HUES64 (cell line): ENCODE measurements around the gene GPN3.

Experiments
- H3K27ac ChIP-seq: 2 replicates; pipeline ENCODE4 v1.7.0; 2013; ENCODE audit warnings: low read depth, low read length, inconsistent platforms
- H3K27me3 ChIP-seq: 2 replicates; pipeline ENCODE4 v1.6.1; 2013; ENCODE audit warnings: mild to moderate bottlenecking, low read length; ENCODE audit not compliant: insufficient read depth
- H3K36me3 ChIP-seq: 2 replicates; pipeline ENCODE4 v1.6.1; 2013; ENCODE audit warnings: mild to moderate bottlenecking, low read length; ENCODE audit not compliant: insufficient read depth
- H3K4me1 ChIP-seq: 2 replicates; pipeline ENCODE4 v1.6.1; 2013; ENCODE audit warnings: mild to moderate bottlenecking, low read length, moderate library complexity; ENCODE audit not compliant: insufficient read depth
- H3K4me3 ChIP-seq: 2 replicates; pipeline ENCODE4 v1.5.1; 2013; ENCODE audit warnings: mild to moderate bottlenecking, low read length, moderate library complexity
- H3K9ac ChIP-seq: 2 replicates; pipeline ENCODE4 v1.6.1; 2013; ENCODE audit warnings: mild to moderate bottlenecking, low read depth, low read length
- H3K9me3 ChIP-seq: 2 replicates; pipeline ENCODE4 v1.6.1; 2013; ENCODE audit warnings: low read depth, low read length; ENCODE audit not compliant: insufficient read depth
- WGBS: fragments of 150-250, 120-280 bp; methylation state at CpG from one replicate; pipeline ENCODE4 v1.1.7; 2013; ENCODE audit warnings: missing lambda C conversion rate; 5-methylcytosine and 5-hydroxymethylcytosine counted together

GPN3 gene

DNA sequence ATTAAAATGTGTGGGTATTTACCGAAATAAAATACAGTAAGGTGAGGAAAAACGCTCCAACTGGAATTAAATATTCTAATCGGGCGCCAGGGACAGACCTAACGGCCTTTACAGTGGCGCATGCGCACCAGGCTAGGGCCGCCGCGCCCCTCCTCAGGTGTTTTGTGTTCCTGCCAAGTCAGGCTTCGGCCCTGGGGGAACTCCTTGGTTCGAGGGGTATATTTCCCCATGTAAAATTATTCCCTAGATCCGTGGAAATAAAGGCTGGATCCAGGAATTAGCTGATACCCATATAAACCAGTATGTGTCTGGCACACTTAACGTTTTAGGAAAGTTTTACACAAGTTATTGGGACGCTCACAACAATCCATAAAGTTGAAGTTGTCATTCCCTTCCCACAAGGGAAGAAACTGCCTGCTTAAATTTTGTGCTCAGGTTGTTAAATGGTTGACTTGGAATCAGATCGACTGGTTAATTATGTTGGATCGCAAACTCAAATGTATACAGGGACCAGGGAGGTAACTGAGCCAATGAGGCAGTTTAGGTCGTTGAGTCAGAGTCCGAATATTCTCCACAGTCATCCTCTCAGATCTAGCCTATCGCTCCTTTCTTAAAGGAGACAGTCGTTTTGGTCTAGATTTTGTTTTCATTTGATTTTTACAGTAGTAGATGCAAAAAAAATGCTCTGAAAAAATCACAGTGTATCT lies 63.9 kb downstream of the GPN3 start:
- Histone ChIP-seq H3K36me3 (peaks cover 24% of the 10 kb centered on the region), H3K27ac (peak overlapping the region; percentile 97), H3K27me3 (no peaks in the 10 kb centered on the region), H3K9me3 (no peaks in the 10 kb centered on the region), H3K4me3 (peak overlapping the region; percentile 84), H3K9ac (peak overlapping the region; percentile 93), H3K4me1 (peaks cover 4% of the 10 kb centered on the region; the same call in 1 of the 2 replicates)
- WGBS, result 25% methylated on average over 21 of the region's 21 CpGs

- no peaks in the 10 kb centered on the region for H3K27me3 ChIP-seq
- peak within 1 kb of the TSS; percentile 84 for H3K4me3 ChIP-seq
- H3K9me3 ChIP-seq, result no peaks in the 10 kb centered on the region
- peak within 1 kb of the TSS; percentile 97 for H3K27ac ChIP-seq
- WGBS, result under 1% methylated on average over 62 of the region's 62 CpGs
- peaks cover 31% of the 10 kb centered on the region for H3K36me3 ChIP-seq
- peaks cover 4% of the 10 kb centered on the region; the same call in 1 of the 2 replicates for H3K4me1 ChIP-seq
- H3K9ac ChIP-seq, result peak within 1 kb of the TSS; percentile 93
These were observed 64.7 kb downstream of the GPN3 start, which contains the start of gene ANAPC7 for GRCh38 chr12:110403146-110403975. TSS of gene ANAPC7 (minus strand) at chr12:110403708. CDS start at chr12:110403627, 81 bp downstream.
